SK-N-SH (cell line): ENCODE data around the gene GMFB. TPM values are rescaled to one million over a fixed set of nuclear protein-coding genes. Genes with fewer than 3 reads are reported as not detected.
A peak's percentile ranks its signal among the peaks of the same experiment; 100 is the strongest.

Experiments
- CTCF ChIA-PET: fragments of 300-600, 350-600 bp; formaldehyde crosslinking; extraction: SDS; loops from one replicate; lab custom pipeline; 2021; lab: Yijun Ruan, JAX
- POLR2A ChIA-PET: fragments of 350-600 bp; sonication (Branson Sonifier 250); formaldehyde crosslinking; extraction: SDS; loops from one replicate; lab custom pipeline; 2020; ENCODE audit warnings: antibody characterized with exemption, inconsistent platforms; lab: Yijun Ruan, JAX
- DNase-seq: peaks from one replicate; pipeline ENCODE4 v3.0.0; 2012
- H2AFZ ChIP-seq: fragments of 200-600 bp; sonication (generic); 2 replicates; pipeline ENCODE4 v1.8.1; 2016; ENCODE audit warnings: antibody characterized with exemption, mild to moderate bottlenecking, low read depth
- H3F3A ChIP-seq: fragments of 200-600 bp; sonication (generic); replicated peaks from 2 replicates; pipeline ENCODE3; 2016; ENCODE audit warnings: antibody characterized with exemption, mild to moderate bottlenecking; ENCODE audit not compliant: insufficient read depth
- H3K27ac ChIP-seq, 2 experiments: fragments of 200-500 bp in 1 of 2; fragments of 200-600 bp in 1 of 2; sonication (Bioruptor generic) in 1 of 2; sonication (generic), shearing (Covaris generic) in 1 of 2; 2 replicates each; pipeline versions ENCODE4 v1.5.1 to v1.6.1; 2014 to 2016; ENCODE audit warnings: low read depth in 2 of 2, inconsistent platforms in 1 of 2, low read length in 1 of 2, mild to moderate bottlenecking in 1 of 2, mixed read lengths in 1 of 2
- H3K27me3 ChIP-seq: fragments of 200-600 bp; sonication (generic), shearing (Covaris generic); 2 replicates; pipeline ENCODE4 v1.6.1; 2016; ENCODE audit warnings: mixed run types; ENCODE audit not compliant: insufficient read depth
- H3K36me3 ChIP-seq, 2 experiments: fragments of 200-500 bp in 1 of 2; fragments of 200-600 bp in 1 of 2; sonication (Bioruptor generic) in 1 of 2; sonication (generic) in 1 of 2; replicated peaks in 1 of 2; 2 replicates each; pipeline versions ENCODE3 to v1.5.1; 2014 to 2016; ENCODE audit warnings: low read length in 1 of 2, mild to moderate bottlenecking in 1 of 2; ENCODE audit not compliant: insufficient read depth in 2 of 2, control insufficient read depth in 1 of 2
- H3K4me1 ChIP-seq, 2 experiments: fragments of 200-500 bp in 1 of 2; fragments of 200-600 bp in 1 of 2; sonication (Bioruptor generic) in 1 of 2; sonication (generic), shearing (Covaris generic) in 1 of 2; 2 replicates each; pipeline versions ENCODE4 v1.5.1 to v1.6.1; 2014 to 2016; ENCODE audit warnings: low read depth in 1 of 2, low read length in 1 of 2, mixed run types in 1 of 2; ENCODE audit not compliant: insufficient read depth in 2 of 2, control insufficient read depth in 1 of 2
- H3K4me2 ChIP-seq: fragments of 200-600 bp; sonication (generic), shearing (Covaris generic); 2 replicates; pipeline ENCODE4 v1.6.1; 2017; ENCODE audit warnings: mixed run types
- H3K4me3 ChIP-seq, 2 experiments: fragments of 200-500 bp in 1 of 2; fragments of 200-600 bp in 1 of 2; sonication (Bioruptor generic) in 1 of 2; sonication (generic), shearing (Covaris generic) in 1 of 2; 2 replicates each; pipeline versions ENCODE4 v1.5.1 to v1.8.1; 2014 to 2016; ENCODE audit warnings: low read depth in 2 of 2, inconsistent platforms in 1 of 2, low read length in 1 of 2, mild to moderate bottlenecking in 1 of 2, mixed read lengths in 1 of 2, moderate library complexity in 1 of 2
- H3K79me2 ChIP-seq: fragments of 200-600 bp; sonication (generic); 2 replicates; pipeline ENCODE4 v1.8.1; 2017; ENCODE audit warnings: mild to moderate bottlenecking; ENCODE audit not compliant: insufficient read depth
- H3K9ac ChIP-seq: fragments of 200-600 bp; sonication (generic); 2 replicates; pipeline ENCODE4 v1.6.1; 2017; ENCODE audit warnings: mixed run types
- H3K9me2 ChIP-seq: fragments of 200-600 bp; sonication (generic); 2 replicates; pipeline ENCODE4 v1.6.1; 2017; ENCODE audit warnings: mixed run types
- H3K9me3 ChIP-seq: fragments of 200-600 bp; sonication (generic); 2 replicates; pipeline ENCODE4 v1.6.1; 2017; ENCODE audit warnings: mixed run types, mild to moderate bottlenecking, moderate library complexity
- H4K20me1 ChIP-seq: fragments of 200-600 bp; sonication (generic); 2 replicates; pipeline ENCODE4 v1.6.1; 2017; ENCODE audit warnings: mild to moderate bottlenecking, mixed run types; ENCODE audit not compliant: insufficient read depth
- EP300 ChIP-seq, 2 experiments: IDR thresholded peaks; 2 replicates each; pipeline versions ENCODE4 v1.4.0 to v1.6.1; 2012; ENCODE audit warnings: borderline replicate concordance in 1 of 2, low read depth in 1 of 2, low read length in 1 of 2
- EZH2phosphoT487 ChIP-seq: fragments of 200-600 bp; sonication (generic); IDR thresholded peaks from 2 replicates; pipeline ENCODE4 v1.6.1; 2017; ENCODE audit warnings: low read depth, mixed run types, mild to moderate bottlenecking, antibody characterized with exemption, moderate library complexity, borderline replicate concordance
- FOXJ3 ChIP-seq: sonication (generic); formaldehyde crosslinking; IDR thresholded peaks from 2 replicates; pipeline ENCODE4 v1.5.1; 2020; ENCODE audit warnings: mild to moderate bottlenecking, missing genetic modification reagents
- FOXM1 ChIP-seq: IDR thresholded peaks from 2 replicates; pipeline ENCODE4 v1.4.0; 2012; ENCODE audit warnings: low read depth, mild to moderate bottlenecking
- GABPA ChIP-seq: IDR thresholded peaks from 2 replicates; pipeline ENCODE4 v1.4.0; 2012; ENCODE audit warnings: low read depth, mild to moderate bottlenecking
- JUND ChIP-seq: IDR thresholded peaks from 2 replicates; pipeline ENCODE4 v1.4.0; 2012
- NFIC ChIP-seq: IDR thresholded peaks from 2 replicates; pipeline ENCODE4 v1.4.0; 2012; ENCODE audit warnings: borderline replicate concordance
- NRF1 ChIP-seq: IDR thresholded peaks from 2 replicates; pipeline ENCODE4 v1.6.1; 2012; ENCODE audit warnings: low read depth, mild to moderate bottlenecking, low read length
- POLR2AphosphoS5 ChIP-seq: IDR thresholded peaks from 2 replicates; pipeline ENCODE4 v1.6.1; 2012; ENCODE audit warnings: low read depth, low read length
- RFX5 ChIP-seq: IDR thresholded peaks from 2 replicates; pipeline ENCODE4 v1.6.1; 2012; ENCODE audit warnings: mild to moderate bottlenecking, improper control_type of control experiment, low read length
- SMC3 ChIP-seq: IDR thresholded peaks from 2 replicates; pipeline ENCODE4 v1.6.1; 2012; ENCODE audit warnings: low read depth, low read length, improper control_type of control experiment
- TCF12 ChIP-seq: IDR thresholded peaks from 2 replicates; pipeline ENCODE4 v1.4.0; 2012
- TEAD4 ChIP-seq: IDR thresholded peaks from 2 replicates; pipeline ENCODE4 v1.4.0; 2012; ENCODE audit warnings: mild to moderate bottlenecking, borderline replicate concordance; ENCODE audit not compliant: insufficient read depth
- YY1 ChIP-seq: IDR thresholded peaks from 2 replicates; pipeline ENCODE4 v1.4.0; 2012; ENCODE audit warnings: low read depth, mild to moderate bottlenecking
- whole genome bisulfite sequencing: methylation state at CpG from one replicate; pipeline ENCODE4 v1.1.6; 2017; ENCODE audit warnings: low lambda C conversion rate; 5-methylcytosine and 5-hydroxymethylcytosine counted together
- polyA plus RNA-seq, 3 experiments: library from polyadenylated mRNA; depleted of rRNA; stranded (reverse); fragments of >200 nt; gene quantifications; 2 replicates each; pipeline ENCODE4 v1.2.3, GENCODE V29; 2012
- TF ChIP-seq, protein P1 (sequence below): fragments of 200-600 bp; sonication (generic); IDR thresholded peaks from 2 replicates; pipeline ENCODE4 v1.6.1; 2017; ENCODE audit warnings: antibody characterized with exemption, mild to moderate bottlenecking, moderate library complexity
- TF ChIP-seq, protein P2 (sequence below): IDR thresholded peaks from 2 replicates; pipeline ENCODE4 v1.4.0; 2012; ENCODE audit warnings: low read depth, borderline replicate concordance
- TF ChIP-seq, protein P3 (sequence below): IDR thresholded peaks from 2 replicates; pipeline ENCODE4; 2012
- TF ChIP-seq, protein P4 (sequence below): fragments of 150-350 bp; IDR thresholded peaks from 2 replicates; pipeline ENCODE4 v1.6.1; 2017; ENCODE audit warnings: antibody characterized with exemption, low read length, low read depth, borderline replicate concordance

GMFB gene
- polyA plus RNA-seq, 1 of the 3 experiments (the other 2 are of a cell fraction) = 9.4 TPM

GRCh38 chr14:54486685-54487084 lies 2.1 kb downstream of the GMFB start:
- H3K4me2 ChIP-seq = peak overlapping the region; percentile 96; the same call in 1 of the 2 replicates
- peaks cover 18% of the 10 kb centered on the region for H3F3A ChIP-seq
- TF ChIP-seq JUND (no peak), FOXM1 (no peak), SMC3 (no peak), EP300 (IDR thresholded peaks at IDR 0.05; ENCODE audit: borderline replicate concordance in 1 of 2, low read depth in 1 of 2, low read length in 1 of 2) (no peak), NFIC (no peak), TCF12 (no peak), FOXJ3 (CRISPR knock-in tag) (no peak), POLR2AphosphoS5 (no peak), NRF1 (no peak), GABPA (no peak), RFX5 (no peak), YY1 (no peak)
- TF ChIP-seq, protein P1, sequence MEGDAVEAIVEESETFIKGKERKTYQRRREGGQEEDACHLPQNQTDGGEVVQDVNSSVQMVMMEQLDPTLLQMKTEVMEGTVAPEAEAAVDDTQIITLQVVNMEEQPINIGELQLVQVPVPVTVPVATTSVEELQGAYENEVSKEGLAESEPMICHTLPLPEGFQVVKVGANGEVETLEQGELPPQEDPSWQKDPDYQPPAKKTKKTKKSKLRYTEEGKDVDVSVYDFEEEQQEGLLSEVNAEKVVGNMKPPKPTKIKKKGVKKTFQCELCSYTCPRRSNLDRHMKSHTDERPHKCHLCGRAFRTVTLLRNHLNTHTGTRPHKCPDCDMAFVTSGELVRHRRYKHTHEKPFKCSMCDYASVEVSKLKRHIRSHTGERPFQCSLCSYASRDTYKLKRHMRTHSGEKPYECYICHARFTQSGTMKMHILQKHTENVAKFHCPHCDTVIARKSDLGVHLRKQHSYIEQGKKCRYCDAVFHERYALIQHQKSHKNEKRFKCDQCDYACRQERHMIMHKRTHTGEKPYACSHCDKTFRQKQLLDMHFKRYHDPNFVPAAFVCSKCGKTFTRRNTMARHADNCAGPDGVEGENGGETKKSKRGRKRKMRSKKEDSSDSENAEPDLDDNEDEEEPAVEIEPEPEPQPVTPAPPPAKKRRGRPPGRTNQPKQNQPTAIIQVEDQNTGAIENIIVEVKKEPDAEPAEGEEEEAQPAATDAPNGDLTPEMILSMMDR = no peak
- TF ChIP-seq, protein P2, sequence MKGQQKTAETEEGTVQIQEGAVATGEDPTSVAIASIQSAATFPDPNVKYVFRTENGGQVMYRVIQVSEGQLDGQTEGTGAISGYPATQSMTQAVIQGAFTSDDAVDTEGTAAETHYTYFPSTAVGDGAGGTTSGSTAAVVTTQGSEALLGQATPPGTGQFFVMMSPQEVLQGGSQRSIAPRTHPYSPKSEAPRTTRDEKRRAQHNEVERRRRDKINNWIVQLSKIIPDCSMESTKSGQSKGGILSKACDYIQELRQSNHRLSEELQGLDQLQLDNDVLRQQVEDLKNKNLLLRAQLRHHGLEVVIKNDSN = no peak
- H3K27me3 ChIP-seq = no peaks in the 10 kb centered on the region
- H2AFZ ChIP-seq = no peak overlapping the region; the same call in 1 of the 2 replicates
- peaks cover 5 to 34% of the 10 kb centered on the region in 2 experiments; a peak in 3 of 4 replicates for H3K4me1 ChIP-seq
- no peaks in the 10 kb centered on the region for H3K9me3 ChIP-seq
- no peak for DNase-seq
- H3K27ac ChIP-seq = no peak overlapping the region
- no peak overlapping the region for H3K9ac ChIP-seq
- H4K20me1 ChIP-seq = peaks cover 21% of the 10 kb centered on the region; the same call in 1 of the 2 replicates
- ChIA-PET POLR2A (no interaction called here), CTCF (interaction anchor here (0.7 to 2.2 kb wide), 3 partner anchors 21 to 24 kb away, joined by 3 to 7 read pairs (median 3); partner anchors contain the start of gene CGRRF1)
- WGBS = 92% methylated on average over 1 of the region's 1 CpG
- H3K79me2 ChIP-seq = peaks cover 70% of the 10 kb centered on the region
- peaks cover 21 to 30% of the 10 kb centered on the region in 2 experiments for H3K36me3 ChIP-seq
- no peaks in the 10 kb centered on the region for H3K9me2 ChIP-seq
- H3K4me3 ChIP-seq = no peak overlapping the region

DNA sequence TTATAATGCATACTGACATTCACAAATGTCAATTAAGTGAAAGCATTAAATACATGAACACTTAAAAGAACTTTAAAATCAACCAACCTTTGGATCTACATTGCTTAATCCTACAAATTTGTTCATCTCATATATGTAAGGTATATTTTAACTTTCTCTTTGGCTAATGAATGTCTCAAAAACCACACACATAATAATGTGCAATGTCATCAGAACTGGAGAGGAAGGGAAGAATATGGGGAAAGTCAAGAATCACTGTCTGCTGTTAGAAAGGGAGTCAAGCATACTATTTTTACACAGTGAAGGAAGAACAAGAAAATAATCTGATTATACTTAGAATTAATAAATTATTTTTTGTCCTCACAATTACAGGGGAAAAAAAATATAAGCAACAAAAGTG lies 4.9 kb downstream of the GMFB start:
- peaks cover 26% of the 10 kb centered on the region; the same call in 1 of the 2 replicates for H4K20me1 ChIP-seq
- ChIA-PET CTCF (interaction anchor here (1.7 to 3.2 kb wide), 2 partner anchors 10 to 290 kb away, joined by 6 to 12 read pairs; no protein-coding TSS in a partner anchor), POLR2A (no interaction called here)
- H3K9me2 ChIP-seq = no peaks in the 10 kb centered on the region
- no peak overlapping the region for H3K9ac ChIP-seq
- H3K4me3 ChIP-seq = no peak overlapping the region
- no peak overlapping the region for H2AFZ ChIP-seq
- H3K36me3 ChIP-seq = peaks cover 50 to 58% of the 10 kb centered on the region in 2 experiments
- H3F3A ChIP-seq = peaks cover 20% of the 10 kb centered on the region
- DNase-seq = no peak
- no peak overlapping the region for H3K27ac ChIP-seq
- H3K4me2 ChIP-seq = no peak overlapping the region
- peaks cover 5 to 32% of the 10 kb centered on the region in 2 experiments; a peak in 3 of 4 replicates for H3K4me1 ChIP-seq
- no peaks in the 10 kb centered on the region for H3K27me3 ChIP-seq
- H3K9me3 ChIP-seq = no peaks in the 10 kb centered on the region
- peaks cover 90% of the 10 kb centered on the region for H3K79me2 ChIP-seq
- no peak for TF ChIP-seq EZH2phosphoT487
- TF ChIP-seq, protein P3, sequence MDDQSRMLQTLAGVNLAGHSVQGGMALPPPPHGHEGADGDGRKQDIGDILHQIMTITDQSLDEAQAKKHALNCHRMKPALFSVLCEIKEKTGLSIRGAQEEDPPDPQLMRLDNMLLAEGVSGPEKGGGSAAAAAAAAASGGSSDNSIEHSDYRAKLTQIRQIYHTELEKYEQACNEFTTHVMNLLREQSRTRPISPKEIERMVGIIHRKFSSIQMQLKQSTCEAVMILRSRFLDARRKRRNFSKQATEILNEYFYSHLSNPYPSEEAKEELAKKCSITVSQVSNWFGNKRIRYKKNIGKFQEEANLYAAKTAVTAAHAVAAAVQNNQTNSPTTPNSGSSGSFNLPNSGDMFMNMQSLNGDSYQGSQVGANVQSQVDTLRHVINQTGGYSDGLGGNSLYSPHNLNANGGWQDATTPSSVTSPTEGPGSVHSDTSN = no peak
- no peak for TF ChIP-seq JUND
- TF ChIP-seq YY1 = no peak
- no peak for TF ChIP-seq RFX5
- TF ChIP-seq, protein P4, sequence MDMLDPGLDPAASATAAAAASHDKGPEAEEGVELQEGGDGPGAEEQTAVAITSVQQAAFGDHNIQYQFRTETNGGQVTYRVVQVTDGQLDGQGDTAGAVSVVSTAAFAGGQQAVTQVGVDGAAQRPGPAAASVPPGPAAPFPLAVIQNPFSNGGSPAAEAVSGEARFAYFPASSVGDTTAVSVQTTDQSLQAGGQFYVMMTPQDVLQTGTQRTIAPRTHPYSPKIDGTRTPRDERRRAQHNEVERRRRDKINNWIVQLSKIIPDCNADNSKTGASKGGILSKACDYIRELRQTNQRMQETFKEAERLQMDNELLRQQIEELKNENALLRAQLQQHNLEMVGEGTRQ = no peak
- TF ChIP-seq, protein P1 = no peak
- TF ChIP-seq GABPA = no peak
- no peak for TF ChIP-seq NFIC
- no peak for TF ChIP-seq TEAD4
